Fibroblast of mammary gland (primary cell): Measurements from ENCODE around the gene LTF.

Source experiments
- DNase-seq: peaks from one replicate; pipeline ENCODE4 v3.0.0-alpha.2; 2010; ENCODE audit warnings: low read depth
- H3K4me3 ChIP-seq: 2 replicates; pipeline ENCODE4 v1.5.1; 2011; ENCODE audit warnings: low read depth, mild to moderate bottlenecking, low read length, moderate library complexity; ENCODE audit not compliant: control insufficient read depth
- CTCF ChIP-seq: conservative IDR thresholded peaks from 2 replicates; pipeline ENCODE4 v1.5.1; 2011; ENCODE audit warnings: low read depth, low read length, inconsistent platforms; ENCODE audit not compliant: control insufficient read depth, insufficient read depth

Gene LTF

GRCh38 chr3:46463120-46463867 is 1.4 kb downstream of the LTF start:
- H3K4me3 ChIP-seq = no peak overlapping the region
- no peak for DNase-seq
- TF ChIP-seq CTCF = no peak

- DNase-seq = no peak
- no peak overlapping the region for H3K4me3 ChIP-seq
- TF ChIP-seq CTCF = no peak
Observed at GRCh38 chr3:46462511-46462910, 2.2 kb downstream of the LTF start.

GRCh38 chr3:46462111-46462510 is 2.6 kb downstream of the LTF start:
- H3K4me3 ChIP-seq = no peak overlapping the region
- DNase-seq = no peak
- TF ChIP-seq CTCF = no peak

GRCh38 chr3:46460051-46460450 is 4.7 kb downstream of the LTF start:
- no peak for TF ChIP-seq CTCF
- no peak overlapping the region for H3K4me3 ChIP-seq
- no peak for DNase-seq

- TF ChIP-seq CTCF = no peak
- H3K4me3 ChIP-seq = no peak overlapping the region
- DNase-seq = no peak
Observed at GRCh38 chr3:46456118-46456517, 8.6 kb downstream of the LTF start.

GRCh38 chr3:46455231-46456115 is 9.2 kb downstream of the LTF start:
- no peak overlapping the region for H3K4me3 ChIP-seq
- no peak for DNase-seq
- TF ChIP-seq CTCF = no peak
